GM12878 (cell line): ENCODE results near the gene UXS1. TPM values are rescaled to one million over a fixed set of nuclear protein-coding genes. Genes with fewer than 3 reads are reported as not detected.
"Not testable (repeated sequence)": the region's sequence is repeated elsewhere in the genome, so short reads cannot be mapped to it uniquely, and the experiment has no call there.

ENCODE experiments used
- ATAC-seq: fragments of 200-7000 bp; cut with Tn5 transposase; 3 replicates; pipeline ENCODE4 v1.9.1; 2020; ENCODE audit warnings: mild to moderate bottlenecking, moderate library complexity
- BruUV-seq: library from RNA; stranded (reverse); fragments of 400-500 nt; replicated peaks from 2 replicates; lab custom pipeline; 2021; lab: Mats Ljungman, UMichigan
- CTCF ChIA-PET: fragments of 300-600 bp; sonication (Branson Sonifier 250); formaldehyde crosslinking; extraction: SDS; loops from one replicate; lab custom pipeline; 2021; ENCODE audit warnings: inconsistent platforms; lab: Yijun Ruan, JAX
- POLR2A ChIA-PET: fragments of 350-600 bp; formaldehyde crosslinking; extraction: SDS; loops from one replicate; lab custom pipeline; 2021; ENCODE audit warnings: inconsistent platforms; lab: Charles Lee
- RAD21 ChIA-PET: fragments of 300-600 bp; sonication (Branson Sonifier 250); formaldehyde crosslinking; loops from one replicate; lab custom pipeline; 2023; ENCODE audit warnings: antibody characterized with exemption; ENCODE audit not compliant: unreplicated experiment; lab: Charles Lee
- SMC1A ChIA-PET: fragments of 300-600 bp; sonication (Branson Sonifier 250); formaldehyde crosslinking; loops from one replicate; lab custom pipeline; 2023; ENCODE audit not compliant: unreplicated experiment, uncharacterized antibody; lab: Charles Lee
- DNase-seq: peaks from one replicate; pipeline ENCODE4 v3.0.0-alpha.2; 2011; ENCODE audit warnings: low read depth, low spot score
- FAIRE-seq: peaks from 3 replicates; lab custom pipeline; 2011; peaks lifted over from hg19 to GRCh38; lab: Jason Lieb, UNC
- H2AFZ ChIP-seq: 2 replicates; pipeline ENCODE4 v1.6.0; 2011; ENCODE audit warnings: low read depth, low read length, control low read depth; ENCODE audit not compliant: control insufficient read depth
- H3K27ac ChIP-seq: 2 replicates; pipeline ENCODE4 v1.5.1; 2011; ENCODE audit warnings: control low read depth; ENCODE audit not compliant: control insufficient read depth, insufficient read depth
- H3K27me3 ChIP-seq, 2 experiments: replicated peaks in 1 of 2; 2 replicates each; pipeline versions ENCODE4 v1.6.0 to v1.6.1; 2011; ENCODE audit warnings: low read length in 1 of 2; ENCODE audit not compliant: control insufficient read depth in 2 of 2, insufficient read depth in 2 of 2
- H3K36me3 ChIP-seq, 2 experiments: 2 replicates each; pipeline ENCODE4 v1.5.1; 2011; ENCODE audit warnings: low read length in 1 of 2; ENCODE audit not compliant: control insufficient read depth in 2 of 2, insufficient read depth in 2 of 2
- H3K4me1 ChIP-seq: 2 replicates; pipeline ENCODE4 v1.6.1; 2011; ENCODE audit warnings: mild to moderate bottlenecking, low read length, moderate library complexity, mixed read lengths; ENCODE audit not compliant: control insufficient read depth, insufficient read depth
- H3K4me2 ChIP-seq: 2 replicates; pipeline ENCODE4 v1.6.0; 2011; ENCODE audit warnings: control low read depth; ENCODE audit not compliant: control insufficient read depth, insufficient read depth
- H3K4me3 ChIP-seq: fragments of 200-600 bp; sonication (generic); 2 replicates; pipeline ENCODE4 v1.5.1; 2016
- H3K79me2 ChIP-seq: 2 replicates; pipeline ENCODE4 v1.6.0; 2011; ENCODE audit warnings: low read length; ENCODE audit not compliant: control insufficient read depth, insufficient read depth
- H3K9ac ChIP-seq: 2 replicates; pipeline ENCODE4 v1.8.0; 2011; ENCODE audit warnings: low read length, control low read depth, mixed read lengths; ENCODE audit not compliant: control insufficient read depth, insufficient read depth
- H3K9me3 ChIP-seq: replicated peaks from 3 replicates; pipeline ENCODE4 v1.5.1; 2011; ENCODE audit warnings: mild to moderate bottlenecking, low read length; ENCODE audit not compliant: control insufficient read depth, insufficient read depth
- H4K20me1 ChIP-seq: 2 replicates; pipeline ENCODE4 v1.6.0; 2011; ENCODE audit not compliant: control insufficient read depth, insufficient read depth
- CHD1 ChIP-seq: IDR thresholded peaks from 2 replicates; pipeline ENCODE4 v1.6.1; 2012; ENCODE audit warnings: low read depth, low read length, improper control_type of control experiment
- IRF3 ChIP-seq: fragments of 450-650 bp; IDR thresholded peaks from 2 replicates; pipeline ENCODE4 v1.6.1; 2014; ENCODE audit warnings: mild to moderate bottlenecking
- KAT2A ChIP-seq: conservative IDR thresholded peaks from 2 replicates; pipeline ENCODE4 v1.6.1; 2011; ENCODE audit warnings: low read depth, low read length; ENCODE audit not compliant: control insufficient read depth
- MEF2B ChIP-seq: fragments of 450-650 bp; IDR thresholded peaks from 2 replicates; pipeline ENCODE4 v1.6.1; 2018; ENCODE audit warnings: mild to moderate bottlenecking, moderate library complexity; ENCODE audit not compliant: partially characterized antibody, poor library complexity, severe bottlenecking
- PKNOX1 ChIP-seq: fragments of 450-650 bp; IDR thresholded peaks from 2 replicates; pipeline ENCODE4 v1.6.1; 2016; ENCODE audit warnings: mild to moderate bottlenecking
- SMC3 ChIP-seq: IDR thresholded peaks from 2 replicates; pipeline ENCODE4 v1.6.1; 2011; ENCODE audit warnings: low read length, improper control_type of control experiment, borderline replicate concordance
- TCF3 ChIP-seq: IDR thresholded peaks from 2 replicates; pipeline ENCODE4 v1.6.1; 2012; ENCODE audit warnings: low read depth, mild to moderate bottlenecking, low read length, borderline replicate concordance; ENCODE audit not compliant: insufficient read depth
- WGBS: methylation state at CpG from one replicate; pipeline ENCODE4 v1.1.6; 2016; ENCODE audit warnings: low lambda C conversion rate; ENCODE audit not compliant: insufficient replicate concordance, insufficient coverage; ENCODE audit errors: missing lambda C conversion rate; 5-methylcytosine and 5-hydroxymethylcytosine counted together
- in situ Hi-C: fragments of 300-500 bp; cut with MboI; formaldehyde crosslinking; loops from 9 replicates; pipeline ENCODE4 v1.14.3; 2018; ENCODE audit warnings: mixed read lengths
- intact Hi-C: fragments of 100-400 bp; cut with micrococcal nuclease; formaldehyde crosslinking; loops from one replicate; pipeline ENCODE4 v1.14.2; 2022; ENCODE audit not compliant: unreplicated experiment
- polyA plus RNA-seq, 11 experiments: library from polyadenylated mRNA; depleted of rRNA in 4 of 11; unstranded in 6 of 11; stranded (reverse) in 5 of 11; fragments of >200 nt; fragmentation: Nextera tagmentation in 4 of 11; fragmentation: Illumina TruSeq in 1 of 11; extraction: Ambion mirVana in 4 of 11; extraction: Trizol in 1 of 11; gene quantifications; 1 replicate in 1 of 11; 2 replicates in 10 of 11; pipeline versions ENCODE4 v1.2.1 to v1.2.3, GENCODE V29; 2011 to 2016; ENCODE audit warnings: inconsistent platforms in 2 of 11, missing spikeins in 2 of 11, low read depth in 1 of 11
- total RNA-seq, 4 experiments: library from RNA; depleted of rRNA in 3 of 4; stranded (reverse); fragments of >200 nt in 3 of 4; fragmentation: Illumina TruSeq in 1 of 4; extraction: Trizol in 1 of 4; gene quantifications; 2 replicates each; pipeline versions ENCODE4 v1.2.1 to v1.2.3, GENCODE V29; 2013 to 2021

The UXS1 gene
- total and polyA plus RNA-seq, 10 of the 15 experiments (the other 5 are each of a cell fraction or from before 2014, with no cell fraction given) = 6.0 to 25.4 (median 24.0) TPM

- TF ChIP-seq PKNOX1 (no peak), IRF3 (no peak), SMC3 (no peak), MEF2B (no peak), CHD1 (no peak), TCF3 (no peak)
Measured at GRCh38 chr2:106207246-106207645, 13.1 kb upstream of the UXS1 start (continued).

- CTCF ChIA-PET = no interaction called here
- no peak for ATAC-seq
Measured at GRCh38 chr2:106205488-106205887, 11.4 kb upstream of the UXS1 start.

GRCh38 chr2:106204551-106204950, 10.4 kb upstream of the UXS1 start:
- H3K4me3 ChIP-seq, BruUV-seq, H3K4me1 ChIP-seq, RAD21 ChIA-PET, H3K27ac ChIP-seq, FAIRE-seq, H3K79me2 ChIP-seq, DNase-seq, POLR2A ChIA-PET, SMC1A ChIA-PET, H3K36me3 ChIP-seq, H4K20me1 ChIP-seq, in situ Hi-C loops, H3K9ac ChIP-seq, CTCF ChIA-PET, H3K27me3 ChIP-seq, H2AFZ ChIP-seq, ATAC-seq, intact Hi-C loops, H3K4me2 ChIP-seq, H3K9me3 ChIP-seq: not testable (repeated sequence)
- WGBS = no CpG with 5 or more reads among the region's 1 CpG

More at GRCh38 chr2:106205488-106205887, 11.4 kb upstream of the UXS1 start:
- intact Hi-C loops (no loop called here), in situ Hi-C loops (no loop called here)
- H3K27ac ChIP-seq = no peak overlapping the region
- H3K9ac ChIP-seq = no peak overlapping the region
- BruUV-seq = no TSS peak
- H3K4me2 ChIP-seq = no peak overlapping the region
- TF ChIP-seq KAT2A = no peak
- H2AFZ ChIP-seq = no peak overlapping the region
- ChIA-PET RAD21 (no interaction called here), POLR2A (no interaction called here), SMC1A (no interaction called here)
- DNase-seq = no peak
- H3K4me3 ChIP-seq = no peak overlapping the region
- H4K20me1 ChIP-seq = no peaks in the 10 kb centered on the region
- H3K36me3 ChIP-seq = no peaks in the 10 kb centered on the region
- no peaks in the 10 kb centered on the region; a peak in 1 of 4 replicates for H3K27me3 ChIP-seq
- H3K4me1 ChIP-seq = no peaks in the 10 kb centered on the region
- FAIRE-seq = no peak
- WGBS = 17% methylated on average over 4 of the region's 5 CpGs
- H3K9me3 ChIP-seq = no peaks in the 10 kb centered on the region
- H3K79me2 ChIP-seq = no peaks in the 10 kb centered on the region
